ENCODE results near the gene CPSF7. TPM values are rescaled to one million over a fixed set of nuclear protein-coding genes. Genes with fewer than 3 reads are reported as not detected.

CPSF7 gene, protein sequence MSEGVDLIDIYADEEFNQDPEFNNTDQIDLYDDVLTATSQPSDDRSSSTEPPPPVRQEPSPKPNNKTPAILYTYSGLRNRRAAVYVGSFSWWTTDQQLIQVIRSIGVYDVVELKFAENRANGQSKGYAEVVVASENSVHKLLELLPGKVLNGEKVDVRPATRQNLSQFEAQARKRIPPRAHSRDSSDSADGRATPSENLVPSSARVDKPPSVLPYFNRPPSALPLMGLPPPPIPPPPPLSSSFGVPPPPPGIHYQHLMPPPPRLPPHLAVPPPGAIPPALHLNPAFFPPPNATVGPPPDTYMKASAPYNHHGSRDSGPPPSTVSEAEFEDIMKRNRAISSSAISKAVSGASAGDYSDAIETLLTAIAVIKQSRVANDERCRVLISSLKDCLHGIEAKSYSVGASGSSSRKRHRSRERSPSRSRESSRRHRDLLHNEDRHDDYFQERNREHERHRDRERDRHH
- 29.7 and 34.6 TPM in 2 replicates for total RNA-seq

DNA sequence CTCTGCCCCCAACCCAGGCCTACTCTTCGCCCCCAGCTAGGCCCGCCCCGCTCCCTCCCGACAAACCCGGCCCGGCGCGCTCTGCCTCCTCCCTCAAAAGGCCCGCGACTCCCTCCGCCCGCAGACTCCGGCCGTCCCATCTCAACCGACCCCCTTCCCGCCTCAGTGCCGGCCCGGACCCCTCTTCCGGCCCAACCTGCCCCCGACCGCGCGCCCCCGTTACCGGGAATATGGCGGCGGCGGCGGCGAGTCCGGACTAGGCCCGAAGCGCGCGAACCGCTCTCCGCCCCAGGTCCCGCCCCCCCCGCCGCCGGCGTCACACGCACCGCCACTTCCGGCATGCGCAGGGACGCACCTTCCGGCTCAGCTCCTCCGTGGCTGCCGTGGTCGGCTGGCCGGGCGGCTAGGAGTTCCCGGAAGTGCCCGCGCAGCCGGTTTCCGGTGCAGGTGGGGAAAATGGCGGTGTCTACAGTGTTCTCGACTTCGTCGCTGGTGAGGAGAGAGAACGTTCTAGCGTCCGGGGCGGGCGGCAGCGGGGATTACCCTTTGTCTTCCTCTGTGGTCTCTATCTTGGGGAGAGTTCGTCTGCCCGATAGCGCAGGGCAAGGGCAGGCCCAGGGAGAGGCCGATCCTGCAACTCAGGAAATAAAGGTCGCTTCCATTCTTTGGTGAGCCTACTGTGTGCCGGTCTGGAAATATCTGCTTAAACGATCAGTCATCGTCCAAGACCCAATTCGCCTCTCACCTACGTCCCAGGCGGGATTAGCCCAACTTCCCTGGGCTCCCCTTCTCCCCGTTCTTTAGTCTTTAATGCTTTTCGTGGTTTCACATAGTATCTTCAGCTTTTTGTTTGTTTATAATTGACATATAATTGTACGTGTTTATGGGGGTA lies at the start of gene CPSF7, which contains the start of gene SDHAF2:
CPSF7 (minus strand) TSS at position 285 of the 892 bp plus-strand sequence. CDS start 740 bp downstream, outside the sequence.
SDHAF2 (plus strand) TSS at position 434 of the 892 bp plus-strand sequence; CDS start at position 457, 23 bp downstream.

DNA sequence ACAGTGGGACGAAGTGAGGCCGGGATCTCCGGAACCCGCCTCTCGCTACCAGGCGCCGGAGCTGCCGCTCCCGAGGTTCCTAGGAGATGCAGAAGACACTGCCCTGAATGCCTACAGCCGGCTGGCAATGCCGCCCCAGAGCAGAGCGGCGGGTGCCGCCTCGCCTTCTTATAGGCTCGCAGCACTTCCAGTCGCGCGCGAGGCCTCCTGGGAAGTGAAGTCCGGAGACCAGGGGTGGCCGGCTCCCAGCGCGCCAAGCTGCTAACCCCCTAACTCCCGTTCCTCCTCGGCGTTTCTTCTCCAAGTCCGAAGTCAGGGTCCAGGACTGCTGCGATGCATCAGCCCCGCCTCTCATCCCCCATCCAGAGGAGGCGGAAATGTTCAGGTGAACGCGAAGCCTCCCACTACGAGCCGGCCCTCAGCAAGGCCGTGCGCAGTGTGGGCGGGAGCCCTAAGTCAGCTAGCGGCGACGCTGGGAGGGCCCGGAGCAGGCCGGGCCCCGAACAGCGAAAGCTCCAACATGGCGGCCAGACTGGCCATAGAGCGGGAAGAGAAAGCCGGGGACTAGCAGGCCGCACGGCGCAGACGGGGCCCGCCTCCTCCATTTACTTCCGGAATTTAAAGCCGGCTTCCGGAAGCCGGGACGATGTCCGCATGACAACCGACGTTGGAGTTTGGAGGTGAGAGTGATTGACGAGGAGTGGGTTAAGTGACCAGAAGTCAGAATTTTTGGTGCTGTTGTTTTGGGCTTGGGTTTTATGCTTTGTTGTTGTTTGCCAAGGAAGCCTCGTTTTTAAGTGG lies 67.8 kb downstream of the CPSF7 start, which contains the start of the genes CYB561A3 and TMEM138:
CYB561A3 (minus strand) TSS at position 142 of the 801 bp plus-strand sequence. CDS start 5,169 bp downstream, outside the sequence.
TMEM138 (plus strand) TSS at position 634 of the 801 bp plus-strand sequence. CDS start 2,017 bp downstream, outside the sequence.

Small RNAs within 50 kb of the gene (small RNA-seq; reads per million reads assigned to genes)
- not detected for gene RN7SL23P

Other genes starting within 250 kb of the CPSF7 start
- not detected in 2 replicates for gene PGA3, start 226.5 kb downstream of the CPSF7 start, total RNA-seq
- not detected in 2 replicates for gene PGA4, start 207.6 kb downstream of the CPSF7 start, total RNA-seq
- not detected in 2 replicates for gene PGA5, start 188.8 kb downstream of the CPSF7 start, total RNA-seq
- gene VWCE, start 134.7 kb downstream of the CPSF7 start, total RNA-seq, result 4.6 and 9.8 TPM in 2 replicates
- gene DDB1, start 96.9 kb downstream of the CPSF7 start, total RNA-seq, result 291 and 316 TPM in 2 replicates
- 15.8 and 28.1 TPM in 2 replicates for gene TKFC, start 96.7 kb downstream of the CPSF7 start, total RNA-seq
- 51.6 and 54.1 TPM in 2 replicates for gene CYB561A3, start 68.1 kb downstream of the CPSF7 start, total RNA-seq
- gene TMEM138, start 67.6 kb downstream of the CPSF7 start, total RNA-seq, result 19.5 and 24.8 TPM in 2 replicates
- gene TMEM216, start 37.4 kb downstream of the CPSF7 start, total RNA-seq, result 8.3 and 9.5 TPM in 2 replicates
- gene SDHAF2, start 149 bp upstream of the CPSF7 start, total RNA-seq, result 58.6 and 64.7 TPM in 2 replicates
- not detected in 2 replicates for gene LRRC10B, start 78.8 kb upstream of the CPSF7 start, total RNA-seq
- 0.10 and 2.0 TPM in 2 replicates for gene SYT7, start 151.1 kb upstream of the CPSF7 start, total RNA-seq